Neutrophil (primary cell): Measurements from ENCODE around the gene TRPM2.

Experiments
- H3K27ac ChIP-seq: fragments of 200-600 bp; sonication (generic); 2 replicates; pipeline ENCODE4 v1.5.1; 2016; ENCODE audit warnings: mild to moderate bottlenecking, moderate library complexity
- H3K27me3 ChIP-seq: fragments of 200-600 bp; sonication (generic); 2 replicates; pipeline ENCODE4 v1.6.0; 2016; ENCODE audit warnings: mild to moderate bottlenecking
- H3K36me3 ChIP-seq: fragments of 200-600 bp; sonication (generic); 2 replicates; pipeline ENCODE4 v1.5.1; 2017
- H3K4me1 ChIP-seq, 2 experiments: fragments of 200-600 bp in 1 of 2; sonication (generic) in 1 of 2; 1 replicate in 1 of 2; 2 replicates in 1 of 2; pipeline versions ENCODE4 v1.5.1 to v1.6.1; 2013 to 2016; ENCODE audit warnings: low read depth in 1 of 2, low read length in 1 of 2, mild to moderate bottlenecking in 1 of 2, moderate library complexity in 1 of 2; ENCODE audit not compliant: control insufficient read depth in 1 of 2, insufficient read depth in 1 of 2
- H3K4me3 ChIP-seq, 2 experiments: fragments of 200-600 bp in 1 of 2; sonication (generic) in 1 of 2; 1 replicate in 1 of 2; 2 replicates in 1 of 2; pipeline ENCODE4 v1.5.1; 2013 to 2016; ENCODE audit warnings: low read depth in 1 of 2, low read length in 1 of 2, mild to moderate bottlenecking in 1 of 2, moderate library complexity in 1 of 2
- H3K9me3 ChIP-seq: fragments of 200-600 bp; sonication (generic); 2 replicates; pipeline ENCODE4 v1.5.1; 2016
- TF ChIP-seq, protein P1 (sequence below): fragments of 200-600 bp; sonication (generic); IDR thresholded peaks from 2 replicates; pipeline ENCODE4 v1.5.1; 2016; ENCODE audit warnings: antibody characterized with exemption

Gene TRPM2

DNA sequence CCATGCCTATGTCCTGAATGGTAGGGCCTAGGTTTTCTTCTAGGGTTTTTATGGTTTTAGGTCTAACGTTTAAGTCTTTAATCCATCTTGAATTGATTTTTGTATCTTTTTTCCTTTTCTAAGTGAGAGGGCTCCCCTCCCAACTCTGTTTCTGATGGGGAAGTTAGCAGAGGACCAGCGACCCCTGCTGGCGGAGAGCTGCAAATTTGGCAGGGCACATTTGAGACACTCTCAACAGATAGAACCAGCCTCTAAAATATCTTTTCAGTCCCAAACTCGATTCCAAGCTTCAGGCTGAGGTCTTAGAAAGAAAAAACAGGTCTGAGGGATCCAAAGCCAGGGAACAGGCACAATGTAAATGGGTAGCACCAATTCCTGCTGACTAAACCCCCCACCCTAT lies 134.4 kb downstream of the TRPM2 start:
- Histone ChIP-seq H3K36me3 (no peaks in the 10 kb centered on the region), H3K4me1 (no peaks in the 10 kb centered on the region), H3K4me3 (no peak overlapping the region), H3K9me3 (no peaks in the 10 kb centered on the region), H3K27ac (no peak overlapping the region), H3K27me3 (peaks cover 27% of the 10 kb centered on the region)
- TF ChIP-seq, protein P1, sequence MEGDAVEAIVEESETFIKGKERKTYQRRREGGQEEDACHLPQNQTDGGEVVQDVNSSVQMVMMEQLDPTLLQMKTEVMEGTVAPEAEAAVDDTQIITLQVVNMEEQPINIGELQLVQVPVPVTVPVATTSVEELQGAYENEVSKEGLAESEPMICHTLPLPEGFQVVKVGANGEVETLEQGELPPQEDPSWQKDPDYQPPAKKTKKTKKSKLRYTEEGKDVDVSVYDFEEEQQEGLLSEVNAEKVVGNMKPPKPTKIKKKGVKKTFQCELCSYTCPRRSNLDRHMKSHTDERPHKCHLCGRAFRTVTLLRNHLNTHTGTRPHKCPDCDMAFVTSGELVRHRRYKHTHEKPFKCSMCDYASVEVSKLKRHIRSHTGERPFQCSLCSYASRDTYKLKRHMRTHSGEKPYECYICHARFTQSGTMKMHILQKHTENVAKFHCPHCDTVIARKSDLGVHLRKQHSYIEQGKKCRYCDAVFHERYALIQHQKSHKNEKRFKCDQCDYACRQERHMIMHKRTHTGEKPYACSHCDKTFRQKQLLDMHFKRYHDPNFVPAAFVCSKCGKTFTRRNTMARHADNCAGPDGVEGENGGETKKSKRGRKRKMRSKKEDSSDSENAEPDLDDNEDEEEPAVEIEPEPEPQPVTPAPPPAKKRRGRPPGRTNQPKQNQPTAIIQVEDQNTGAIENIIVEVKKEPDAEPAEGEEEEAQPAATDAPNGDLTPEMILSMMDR = no peak

DNA sequence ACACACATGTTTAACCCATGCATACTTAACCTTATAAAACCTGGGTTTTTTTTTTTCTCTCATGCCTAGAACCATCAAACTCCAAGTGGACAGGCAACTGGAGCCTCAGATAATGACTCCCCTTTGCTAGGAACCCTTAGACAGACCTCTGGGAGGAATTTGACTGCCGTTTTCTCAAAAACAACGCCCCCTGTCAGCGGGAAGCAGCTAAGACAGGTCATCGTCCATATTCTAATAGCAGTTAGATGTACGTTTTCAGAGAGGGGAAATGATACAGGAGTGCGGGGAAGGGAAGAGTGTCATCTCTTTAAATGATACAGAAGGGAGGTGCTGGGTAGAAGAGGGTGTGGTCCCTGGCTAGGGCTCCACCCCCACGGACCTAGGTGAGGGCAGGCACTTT lies 136.5 kb downstream of the TRPM2 start:
- H3K27me3 ChIP-seq = peaks cover 15% of the 10 kb centered on the region
- H3K36me3 ChIP-seq = no peaks in the 10 kb centered on the region
- peaks cover 3% of the 10 kb centered on the region for H3K9me3 ChIP-seq
- H3K27ac ChIP-seq = no peak overlapping the region
- H3K4me1 ChIP-seq = no peaks in the 10 kb centered on the region
- no peak overlapping the region for H3K4me3 ChIP-seq
- TF ChIP-seq, protein P1 = no peak

DNA sequence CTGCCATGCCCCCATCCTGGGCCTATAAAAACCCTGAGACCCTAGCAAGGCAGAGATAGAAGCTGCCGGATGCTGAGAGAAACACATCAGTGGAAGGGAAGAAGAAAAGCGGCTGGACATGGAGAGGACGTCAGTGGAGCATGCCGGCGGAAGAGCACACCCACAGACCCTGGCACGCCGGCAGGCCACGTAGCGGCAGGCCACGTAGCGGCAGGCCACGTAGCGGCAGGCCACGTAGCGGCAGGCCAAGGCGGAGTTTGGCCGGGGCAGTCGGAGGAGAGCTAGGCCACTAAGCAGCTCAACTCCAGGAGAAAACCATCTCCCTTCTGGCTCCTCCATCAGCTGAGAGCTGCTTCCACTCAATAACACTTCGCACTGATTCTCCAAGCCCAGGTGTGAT lies 137.0 kb downstream of the TRPM2 start:
- Histone ChIP-seq H3K27me3 (peaks cover 12% of the 10 kb centered on the region), H3K27ac (no peak overlapping the region), H3K4me3 (no peak overlapping the region), H3K36me3 (no peaks in the 10 kb centered on the region), H3K9me3 (peaks cover 3% of the 10 kb centered on the region), H3K4me1 (no peaks in the 10 kb centered on the region)
- TF ChIP-seq, protein P1 = no peak

DNA sequence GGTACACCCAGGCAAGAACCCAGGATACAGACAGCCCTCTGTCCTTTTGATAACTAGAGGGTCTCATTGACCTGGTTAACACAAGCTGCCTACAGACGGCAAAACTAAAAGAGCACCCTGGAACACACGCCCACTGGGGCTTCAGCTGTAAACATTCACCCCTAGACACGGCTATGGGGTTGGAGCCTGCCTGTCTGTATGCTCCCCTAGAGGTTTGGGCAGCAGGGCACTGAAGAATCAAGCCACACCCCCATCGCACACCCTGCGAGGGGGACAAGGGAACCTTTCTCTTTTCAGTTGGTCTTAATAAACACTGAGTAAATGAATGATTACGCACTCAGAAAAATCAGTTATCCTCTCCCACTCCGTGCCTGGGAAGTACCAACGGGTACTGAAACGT lies 137.4 kb downstream of the TRPM2 start:
- Histone ChIP-seq H3K36me3 (no peaks in the 10 kb centered on the region), H3K4me3 (no peak overlapping the region), H3K9me3 (peaks cover 3% of the 10 kb centered on the region), H3K4me1 (no peaks in the 10 kb centered on the region), H3K27me3 (peaks cover 12% of the 10 kb centered on the region), H3K27ac (no peak overlapping the region)
- TF ChIP-seq, protein P1 = no peak
